Measurements from ENCODE around the gene APPBP2.

DNA sequence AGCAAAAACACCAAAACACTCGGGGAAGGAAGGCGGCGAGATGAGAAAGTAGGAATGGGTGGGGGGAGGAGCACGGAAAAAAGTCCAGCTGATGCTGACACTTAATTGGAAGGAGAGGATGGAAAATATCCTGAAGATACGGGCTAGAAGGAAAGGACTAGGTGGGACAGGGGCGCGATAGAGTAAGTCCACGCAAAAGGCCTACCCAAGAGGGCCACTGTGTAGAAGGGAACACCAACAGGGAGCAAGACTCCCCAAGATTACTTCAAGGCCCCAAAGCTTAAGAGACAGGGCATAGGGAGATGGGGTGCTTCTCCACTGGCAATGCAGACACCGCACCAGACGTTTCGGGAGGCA lies 736 bp downstream of the APPBP2 start:
- TF ChIP-seq, protein P1, sequence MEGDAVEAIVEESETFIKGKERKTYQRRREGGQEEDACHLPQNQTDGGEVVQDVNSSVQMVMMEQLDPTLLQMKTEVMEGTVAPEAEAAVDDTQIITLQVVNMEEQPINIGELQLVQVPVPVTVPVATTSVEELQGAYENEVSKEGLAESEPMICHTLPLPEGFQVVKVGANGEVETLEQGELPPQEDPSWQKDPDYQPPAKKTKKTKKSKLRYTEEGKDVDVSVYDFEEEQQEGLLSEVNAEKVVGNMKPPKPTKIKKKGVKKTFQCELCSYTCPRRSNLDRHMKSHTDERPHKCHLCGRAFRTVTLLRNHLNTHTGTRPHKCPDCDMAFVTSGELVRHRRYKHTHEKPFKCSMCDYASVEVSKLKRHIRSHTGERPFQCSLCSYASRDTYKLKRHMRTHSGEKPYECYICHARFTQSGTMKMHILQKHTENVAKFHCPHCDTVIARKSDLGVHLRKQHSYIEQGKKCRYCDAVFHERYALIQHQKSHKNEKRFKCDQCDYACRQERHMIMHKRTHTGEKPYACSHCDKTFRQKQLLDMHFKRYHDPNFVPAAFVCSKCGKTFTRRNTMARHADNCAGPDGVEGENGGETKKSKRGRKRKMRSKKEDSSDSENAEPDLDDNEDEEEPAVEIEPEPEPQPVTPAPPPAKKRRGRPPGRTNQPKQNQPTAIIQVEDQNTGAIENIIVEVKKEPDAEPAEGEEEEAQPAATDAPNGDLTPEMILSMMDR (IDR thresholded peaks at IDR 0.05): no peak
- TF ChIP-seq POLR2A (IDR thresholded peaks at IDR 0.05; ENCODE audit: low read depth): no peak
- TF ChIP-seq POLR2AphosphoS5 (IDR thresholded peaks at IDR 0.05): no peak
- no peak for TF ChIP-seq EP300 (IDR thresholded peaks at IDR 0.05)

All from esophagus muscularis mucosa (tissue), 4 donors.